ENCODE results near the gene CHRNA7.

- TF ChIP-seq CTCF (conservative IDR thresholded peaks at IDR 0.05 in 1 of 2, IDR thresholded peaks at IDR 0.05 in 1 of 2; ENCODE audit: low read depth in 1 of 2, low read length in 2 of 2) (no peak), EZH2 (IDR thresholded peaks at IDR 0.05; ENCODE audit: low read length, missing control alignments) (no peak)
These were observed 90.5 kb downstream of the CHRNA7 start for GRCh38 chr15:32120577-32121383.

Data from fibroblast of lung (primary cell).